Endothelial cell of umbilical vein (primary cell): ENCODE measurements around the gene MATN1.

Source experiments
- CTCF ChIP-seq, 2 donors: IDR thresholded peaks; 1 replicate in 1 of 2; 2 replicates in 1 of 2; pipeline ENCODE4 v1.5.1; 2011; ENCODE audit warnings: low read length in 2 of 2, mild to moderate bottlenecking in 2 of 2, moderate library complexity in 2 of 2, control low read depth in 1 of 2, inconsistent platforms in 1 of 2, low read depth in 1 of 2; ENCODE audit not compliant: insufficient read depth in 1 of 2; ENCODE audit errors: extremely low read depth in 1 of 2
- POLR2A ChIP-seq: IDR thresholded peaks from 2 replicates; pipeline ENCODE4 v1.6.1; 2012; ENCODE audit warnings: low read depth, mild to moderate bottlenecking, control low read depth, low read length
- POLR2AphosphoS5 ChIP-seq: IDR thresholded peaks from 2 replicates; pipeline ENCODE4 v1.6.1; 2012; ENCODE audit warnings: low read depth, mild to moderate bottlenecking, control low read depth, low read length, moderate library complexity; ENCODE audit not compliant: insufficient read depth

GRCh38 chr1:30696831-30697230 lies 26.6 kb downstream of the MATN1 start:
- TF ChIP-seq POLR2AphosphoS5 (no peak), POLR2A (no peak), CTCF (IDR thresholded peaks at IDR 0.05; ENCODE audit: extremely low read depth in 1 of 2, insufficient read depth in 1 of 2, low read depth in 1 of 2, low read length in 2 of 2) (no peak)
